Stimulated activated CD4-positive, alpha-beta T cell treated with anti-CD3 and anti-CD28 coated beads, Interleukin-15, amount 100 ng/mL, for 24 hours (primary cell): ENCODE results near the gene NME5.
"Not testable (repeated sequence)": the region's sequence is repeated elsewhere in the genome, so short reads cannot be mapped to it uniquely, and the experiment has no call there.

Experiments
- DNase-seq: peaks from one replicate; pipeline ENCODE4 v3.0.0-alpha.2; 2020

NME5 gene, protein sequence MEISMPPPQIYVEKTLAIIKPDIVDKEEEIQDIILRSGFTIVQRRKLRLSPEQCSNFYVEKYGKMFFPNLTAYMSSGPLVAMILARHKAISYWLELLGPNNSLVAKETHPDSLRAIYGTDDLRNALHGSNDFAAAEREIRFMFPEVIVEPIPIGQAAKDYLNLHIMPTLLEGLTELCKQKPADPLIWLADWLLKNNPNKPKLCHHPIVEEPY

DNA sequence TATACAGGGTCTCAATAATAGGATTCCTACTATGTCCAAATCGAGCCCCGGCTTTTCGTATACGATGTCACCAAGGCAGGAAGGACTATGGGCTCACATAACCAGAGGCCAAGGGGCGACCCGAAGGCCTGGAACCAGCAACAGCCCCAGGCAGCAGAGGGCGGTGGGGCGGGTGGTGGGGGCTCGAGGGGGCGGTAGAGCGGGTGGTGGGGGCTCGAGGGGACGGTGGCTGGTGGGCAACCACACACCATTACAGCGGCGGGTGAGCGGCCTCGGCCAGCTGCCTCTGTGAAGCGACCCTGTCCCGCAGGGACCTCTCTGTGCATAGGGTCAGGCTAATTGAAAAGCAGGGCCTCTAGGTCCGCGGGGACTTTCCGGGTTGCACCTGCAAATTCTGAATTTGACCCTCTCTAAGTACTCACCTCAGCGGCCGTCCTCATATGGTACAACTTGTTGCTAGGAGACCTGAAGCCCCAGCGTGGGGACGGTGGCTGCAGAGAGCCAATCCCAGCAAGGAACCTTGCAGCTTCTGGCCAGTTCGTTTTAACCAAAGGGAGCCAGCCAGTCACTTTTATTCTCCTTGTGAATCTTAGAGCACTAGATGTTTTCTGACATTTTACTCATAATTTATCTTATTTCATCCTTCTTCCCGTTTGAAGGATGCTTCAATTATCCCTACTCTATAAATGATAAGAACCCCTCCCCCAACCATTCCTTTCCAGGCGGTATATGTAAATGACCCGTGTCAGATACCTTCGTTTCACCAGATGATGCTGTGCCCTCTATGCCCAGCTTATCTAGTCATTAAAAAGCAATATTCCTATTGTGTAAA lies at the start of gene NME5:
NME5 (minus strand) TSS at position 480 of the 832 bp plus-strand sequence. CDS start 648 bp downstream, outside the sequence.
- peak; percentile 18 for DNase-seq

DNA sequence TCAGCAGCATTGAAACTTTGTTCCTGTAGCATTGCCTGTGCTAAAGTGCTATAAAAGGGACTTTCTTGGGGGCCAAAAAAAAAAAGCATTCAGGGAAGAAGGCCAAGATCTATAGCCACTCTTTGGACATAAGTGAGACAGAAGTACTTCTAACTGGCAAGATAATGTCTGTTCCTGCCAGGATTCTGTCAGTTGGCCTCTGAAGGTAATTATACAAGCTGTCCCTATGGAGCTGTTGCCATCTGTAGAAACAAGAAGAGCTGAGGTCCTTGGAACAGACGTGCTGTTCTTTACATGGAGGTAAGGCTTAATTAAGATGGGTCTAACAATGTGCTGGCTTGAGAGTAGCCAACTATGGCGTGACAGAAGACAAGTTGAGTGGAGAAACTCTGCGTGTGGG lies 49.4 kb upstream of the NME5 start:
- DNase-seq: no peak

GRCh38 chr5:138186002-138186447 lies 46.8 kb upstream of the NME5 start:
- DNase-seq: no peak

- DNase-seq: no peak
Observed at GRCh38 chr5:138182808-138183207, 43.6 kb upstream of the NME5 start.

DNA sequence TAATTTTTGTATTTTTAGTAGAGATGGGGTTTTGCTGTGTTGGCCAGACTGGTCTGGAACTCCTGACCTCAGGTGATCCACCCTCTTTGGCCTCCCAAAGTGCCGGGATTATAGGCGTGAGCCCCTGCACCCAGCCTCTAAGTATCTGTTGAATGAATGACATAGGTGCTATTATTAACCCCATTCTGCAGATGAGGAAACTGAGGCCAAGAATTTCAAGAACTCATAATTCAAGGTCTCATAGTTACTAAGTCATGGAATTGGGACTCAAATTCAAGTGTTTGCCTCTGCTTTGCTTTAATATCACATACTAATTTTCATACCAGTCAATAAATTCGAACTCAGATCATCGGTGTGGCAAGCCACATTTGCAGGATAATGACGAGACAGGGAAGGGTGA lies 41.6 kb upstream of the NME5 start:
- no peak for DNase-seq

DNA sequence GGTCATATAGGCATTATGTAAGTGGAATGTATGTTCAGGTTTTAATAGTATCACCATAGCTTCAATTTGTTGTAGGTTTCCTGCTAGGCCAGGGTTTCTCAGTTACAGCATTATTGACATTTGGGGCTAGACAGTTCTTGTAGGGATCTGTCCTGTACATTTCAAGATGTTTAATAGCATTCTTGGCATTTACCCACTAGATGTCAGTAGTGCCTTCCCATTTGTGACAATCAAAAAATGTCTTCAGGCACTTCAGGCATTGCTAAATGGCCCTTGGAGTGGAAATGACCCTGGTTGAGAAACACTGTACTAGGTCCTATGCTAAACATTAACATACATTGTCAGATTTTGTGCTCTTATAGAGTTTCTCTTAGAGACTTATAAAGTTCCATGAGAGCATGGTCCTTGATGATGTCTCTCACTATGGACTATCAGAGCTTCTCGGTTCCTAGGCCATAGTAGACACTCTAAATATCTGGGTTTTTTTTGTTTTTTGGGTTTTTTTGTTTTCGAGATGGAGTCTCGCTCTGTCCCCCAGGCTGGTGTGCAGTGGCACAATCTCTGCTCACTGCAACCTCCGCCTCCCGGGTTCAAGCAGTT lies 41.1 kb upstream of the NME5 start:
- no peak for DNase-seq

DNA sequence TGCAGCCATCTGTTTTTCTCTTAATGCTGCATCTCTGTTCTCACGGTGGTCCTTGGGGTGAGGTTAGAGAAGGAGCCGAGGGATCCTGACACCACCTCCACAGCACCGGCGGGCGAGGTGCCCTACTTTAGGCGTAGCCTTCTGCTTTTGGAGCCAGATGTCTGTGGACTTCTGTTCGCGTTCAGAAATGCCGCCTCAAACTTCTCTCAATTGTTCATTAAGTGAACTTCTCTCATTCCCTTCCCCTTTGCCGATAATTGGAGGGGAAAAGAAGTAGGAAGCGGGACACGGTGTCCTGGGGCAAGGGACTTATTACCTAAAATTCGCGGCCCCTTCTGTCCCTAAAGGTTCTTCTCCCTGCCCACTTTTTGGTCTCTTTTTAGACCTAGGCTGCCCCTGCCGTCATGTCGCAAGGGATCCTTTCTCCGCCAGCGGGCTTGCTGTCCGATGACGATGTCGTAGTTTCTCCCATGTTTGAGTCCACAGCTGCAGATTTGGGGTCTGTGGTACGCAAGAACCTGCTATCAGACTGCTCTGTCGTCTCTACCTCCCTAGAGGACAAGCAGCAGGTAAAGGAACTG lies 40.1 kb upstream of the NME5 start:
- peak; percentile 40 for DNase-seq

DNA sequence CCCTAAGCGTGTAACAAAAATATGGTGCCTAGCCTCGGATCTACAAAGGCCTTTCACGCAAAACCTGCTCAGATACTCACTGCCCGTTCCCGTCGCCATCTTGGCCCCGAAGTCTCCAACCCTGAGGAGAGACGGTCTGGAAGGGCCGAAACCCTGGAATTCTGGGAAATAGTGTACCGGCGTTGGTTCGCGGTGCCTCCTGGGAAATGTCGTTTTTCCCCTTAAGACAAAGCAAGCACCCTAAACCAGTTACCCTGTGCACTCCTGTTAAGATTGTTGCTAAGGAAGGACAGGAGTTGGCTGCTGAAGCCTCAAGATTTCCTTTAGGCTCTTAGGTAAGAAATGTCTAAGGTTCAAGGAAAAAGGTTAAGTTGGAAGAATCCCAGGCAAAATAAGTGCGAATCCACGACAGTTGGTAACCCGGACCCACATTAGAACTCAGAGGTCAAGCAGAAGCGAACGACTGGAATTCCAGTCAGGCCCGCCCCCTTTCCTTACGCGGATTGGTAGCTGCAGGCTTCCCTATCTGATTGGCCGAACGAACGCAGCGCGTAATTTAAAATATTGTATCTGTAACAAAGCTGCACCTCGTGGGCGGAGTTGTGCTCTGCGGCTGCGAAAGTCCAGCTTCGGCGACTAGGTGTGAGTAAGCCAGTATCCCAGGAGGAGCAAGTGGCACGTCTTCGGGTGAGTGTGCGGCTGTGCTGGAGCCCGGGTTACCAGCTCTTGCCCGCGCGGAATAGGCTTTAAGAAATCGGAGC lies 39.5 kb upstream of the NME5 start, which contains the start of the genes BRD8 and KIF20A:
BRD8 (minus strand) TSS at position 115 of the 761 bp plus-strand sequence; CDS start at position 99, 16 bp downstream.
KIF20A (plus strand) TSS at position 597 of the 761 bp plus-strand sequence. CDS start 569 bp downstream, outside the sequence.
- peak; percentile 96 for DNase-seq

DNA sequence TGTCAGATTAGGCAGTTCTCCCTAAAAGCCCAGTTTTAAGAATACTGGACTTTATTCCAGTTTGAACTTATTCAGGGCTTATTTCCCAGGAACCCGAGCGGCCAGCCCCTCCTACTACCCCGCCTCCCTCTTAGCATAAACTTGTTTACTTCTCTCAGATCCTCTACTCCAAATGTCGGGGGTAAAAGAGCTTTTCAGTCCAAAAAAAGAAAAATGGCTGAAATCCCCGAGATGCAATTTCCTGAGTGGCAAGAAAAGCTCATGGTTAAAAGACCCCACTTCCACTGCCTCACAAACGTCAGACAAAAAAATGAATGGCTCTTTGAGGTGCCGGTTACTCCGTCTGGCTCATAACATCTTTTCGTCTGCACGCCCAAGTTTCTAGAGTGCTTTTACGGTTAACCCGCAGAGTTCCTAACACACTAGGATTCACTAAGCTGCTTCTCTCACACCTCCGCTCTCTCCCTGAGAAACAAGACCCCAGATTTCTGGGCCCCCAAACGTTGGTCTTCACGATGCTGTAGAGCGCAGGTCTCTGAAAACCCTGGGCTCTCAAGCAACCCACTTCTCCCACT lies 38.8 kb upstream of the NME5 start:
- peak; percentile 48 for DNase-seq

- DNase-seq: no peak
Observed at GRCh38 chr5:138170299-138170698, 31.1 kb upstream of the NME5 start.

DNA sequence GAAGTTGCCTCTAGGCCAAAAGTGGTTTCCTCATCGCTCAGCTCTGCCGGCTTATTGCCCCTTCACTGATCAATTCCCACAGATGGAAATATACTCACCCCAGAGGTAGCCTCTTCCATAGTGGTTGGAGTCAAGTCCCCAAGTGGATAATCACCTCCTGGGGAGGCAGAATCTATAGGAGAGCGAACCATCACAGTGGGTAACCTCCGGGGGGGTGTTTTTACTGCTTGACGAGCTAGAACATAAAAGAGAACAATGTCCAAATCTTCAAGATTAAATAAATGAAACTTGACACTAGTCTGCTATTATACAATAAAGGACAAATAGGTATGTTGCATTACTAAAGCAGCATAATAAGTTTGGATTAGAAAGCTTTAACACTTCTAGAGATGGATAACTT lies 29.9 kb upstream of the NME5 start:
- DNase-seq: no peak

DNA sequence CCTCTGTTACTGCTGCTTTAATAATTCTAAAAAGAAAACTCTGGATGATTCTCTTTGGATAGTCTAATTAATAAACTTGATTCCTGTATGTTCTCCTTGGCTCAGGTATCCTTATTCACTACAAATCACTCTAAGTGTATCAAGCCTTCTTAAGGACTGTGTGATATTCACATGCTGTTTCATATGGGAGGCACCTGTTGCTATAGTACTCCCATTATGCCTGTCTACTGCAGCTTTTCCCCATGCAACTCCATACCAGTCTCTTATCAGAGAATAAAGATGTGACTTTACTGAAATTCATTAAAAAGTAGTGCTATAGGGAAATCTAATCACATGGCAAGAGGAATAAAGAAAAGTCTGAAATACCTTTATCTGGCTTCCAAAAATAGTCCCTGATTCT lies 24.5 kb upstream of the NME5 start:
- no peak for DNase-seq

GRCh38 chr5:138160706-138161105 lies 21.5 kb upstream of the NME5 start:
- DNase-seq: no peak

DNA sequence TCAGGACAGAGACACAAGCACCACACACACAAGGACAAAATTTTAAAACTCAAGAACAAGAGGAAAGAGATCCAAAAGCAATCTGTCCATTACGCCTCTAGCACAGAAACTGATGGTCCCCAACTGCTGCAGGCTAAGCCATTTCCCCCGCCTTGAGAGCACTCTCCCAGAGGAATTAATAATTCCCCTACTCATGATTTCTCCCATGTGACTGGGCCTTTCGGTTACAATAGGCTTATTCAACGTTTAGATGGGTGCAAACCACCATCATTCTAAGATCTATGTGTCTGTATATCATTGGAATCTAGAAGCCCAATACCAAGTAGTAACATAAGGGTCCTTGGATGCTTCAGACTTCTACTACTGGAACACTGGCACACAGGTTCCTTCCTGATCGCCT lies 20.4 kb upstream of the NME5 start:
- no peak for DNase-seq

DNA sequence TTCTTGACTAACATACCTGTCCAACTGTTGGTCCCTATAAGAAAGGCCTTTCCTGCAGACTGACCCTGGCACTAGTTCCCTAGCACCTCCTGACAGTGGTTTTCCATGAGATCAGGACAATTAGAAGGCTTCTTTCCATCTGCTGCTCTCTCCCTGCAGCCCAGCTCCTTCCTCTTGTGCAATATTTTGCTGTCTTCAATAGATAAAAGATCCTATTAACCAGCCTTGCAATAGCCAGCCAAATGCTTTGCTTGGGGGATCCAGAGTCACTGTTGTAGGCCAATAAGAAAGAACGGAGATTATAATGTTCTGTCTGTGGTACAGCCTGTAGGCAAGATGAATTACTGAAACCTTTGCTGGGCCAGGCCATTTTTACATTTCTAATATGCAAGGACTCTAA lies 18.4 kb upstream of the NME5 start:
- DNase-seq: no peak

GRCh38 chr5:138155977-138156376 lies 16.7 kb upstream of the NME5 start:
- not testable (repeated sequence) for DNase-seq

- no peak for DNase-seq
Observed at GRCh38 chr5:138149530-138149929, 10.3 kb upstream of the NME5 start.

GRCh38 chr5:138148811-138149210 lies 9.6 kb upstream of the NME5 start:
- DNase-seq: no peak

- DNase-seq: not testable (repeated sequence)
Observed at GRCh38 chr5:138143578-138143977, 4.3 kb upstream of the NME5 start.

GRCh38 chr5:138141734-138142133 lies 2.5 kb upstream of the NME5 start:
- no peak for DNase-seq

GRCh38 chr5:138140268-138140667 lies 1.0 kb upstream of the NME5 start:
- no peak for DNase-seq

GRCh38 chr5:138139781-138140090 lies 508 bp upstream of the NME5 start:
- DNase-seq: no peak
